Measurements from ENCODE around the gene ADCK1.

DNA sequence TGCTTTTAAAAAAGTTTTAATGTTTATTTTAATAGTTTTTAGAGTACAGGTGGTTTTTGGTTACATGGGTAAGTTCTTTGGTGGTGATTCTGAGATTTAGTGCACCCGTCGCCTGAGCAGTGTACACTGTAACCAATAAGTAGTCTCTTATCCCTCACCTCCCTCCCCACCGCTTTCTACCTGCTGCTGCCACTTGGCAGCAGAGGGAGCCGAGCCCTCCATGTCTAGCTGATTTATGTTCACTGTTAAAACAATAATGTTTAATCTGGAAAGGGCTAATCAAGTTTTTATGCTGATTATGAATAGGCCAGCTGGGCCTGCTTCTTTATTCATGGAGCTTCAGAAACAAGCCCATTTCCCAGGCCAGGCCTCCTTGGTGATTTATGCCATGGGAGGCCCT is 73.1 kb downstream of the ADCK1 start:
- TF ChIP-seq, protein P1, sequence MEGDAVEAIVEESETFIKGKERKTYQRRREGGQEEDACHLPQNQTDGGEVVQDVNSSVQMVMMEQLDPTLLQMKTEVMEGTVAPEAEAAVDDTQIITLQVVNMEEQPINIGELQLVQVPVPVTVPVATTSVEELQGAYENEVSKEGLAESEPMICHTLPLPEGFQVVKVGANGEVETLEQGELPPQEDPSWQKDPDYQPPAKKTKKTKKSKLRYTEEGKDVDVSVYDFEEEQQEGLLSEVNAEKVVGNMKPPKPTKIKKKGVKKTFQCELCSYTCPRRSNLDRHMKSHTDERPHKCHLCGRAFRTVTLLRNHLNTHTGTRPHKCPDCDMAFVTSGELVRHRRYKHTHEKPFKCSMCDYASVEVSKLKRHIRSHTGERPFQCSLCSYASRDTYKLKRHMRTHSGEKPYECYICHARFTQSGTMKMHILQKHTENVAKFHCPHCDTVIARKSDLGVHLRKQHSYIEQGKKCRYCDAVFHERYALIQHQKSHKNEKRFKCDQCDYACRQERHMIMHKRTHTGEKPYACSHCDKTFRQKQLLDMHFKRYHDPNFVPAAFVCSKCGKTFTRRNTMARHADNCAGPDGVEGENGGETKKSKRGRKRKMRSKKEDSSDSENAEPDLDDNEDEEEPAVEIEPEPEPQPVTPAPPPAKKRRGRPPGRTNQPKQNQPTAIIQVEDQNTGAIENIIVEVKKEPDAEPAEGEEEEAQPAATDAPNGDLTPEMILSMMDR (IDR thresholded peaks at IDR 0.05), result no peak
- TF ChIP-seq POLR2A (IDR thresholded peaks at IDR 0.05), result no peak
- no peak for TF ChIP-seq EP300 (IDR thresholded peaks at IDR 0.05)

Measured in upper lobe of left lung (tissue), 4 donors.